CD4-positive, alpha-beta T cell treated with Interleukin-6 for 4 hours (primary cell): ENCODE measurements around the gene HPRT1.
"Not testable (repeated sequence)": the region's sequence is repeated elsewhere in the genome, so short reads cannot be mapped to it uniquely, and the experiment has no call there.

Experiments used
- DNase-seq: peaks from one replicate; pipeline ENCODE4 v3.0.0-alpha.2; 2020; ENCODE audit warnings: mixed read lengths

The HPRT1 gene

GRCh38 chrX:134460005-134460861 is at the start of gene HPRT1:
TSS of gene HPRT1 (plus strand) at chrX:134460165. CDS start at chrX:134460312, 147 bp downstream.
- peak; percentile 84 for DNase-seq

DNA sequence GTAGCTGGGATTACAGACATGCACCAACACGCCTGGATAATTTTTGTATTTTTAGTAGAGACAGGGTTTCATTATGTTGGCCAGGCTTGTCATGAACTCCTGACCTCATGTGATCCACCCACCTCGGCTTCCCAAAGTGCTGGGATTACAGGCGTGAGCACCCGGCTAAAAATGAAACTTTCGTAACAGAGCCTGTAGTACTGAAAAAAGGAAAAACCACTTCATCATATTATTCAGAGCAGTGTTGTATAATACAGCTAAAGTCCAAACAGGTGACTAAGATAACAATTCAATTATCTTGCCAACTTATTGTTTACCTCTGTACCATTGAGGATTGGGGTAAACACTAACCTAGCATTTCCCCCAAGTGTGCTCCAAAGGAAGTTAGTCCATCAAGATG is 43.9 kb upstream of the HPRT1 start:
- no peak for DNase-seq

DNA sequence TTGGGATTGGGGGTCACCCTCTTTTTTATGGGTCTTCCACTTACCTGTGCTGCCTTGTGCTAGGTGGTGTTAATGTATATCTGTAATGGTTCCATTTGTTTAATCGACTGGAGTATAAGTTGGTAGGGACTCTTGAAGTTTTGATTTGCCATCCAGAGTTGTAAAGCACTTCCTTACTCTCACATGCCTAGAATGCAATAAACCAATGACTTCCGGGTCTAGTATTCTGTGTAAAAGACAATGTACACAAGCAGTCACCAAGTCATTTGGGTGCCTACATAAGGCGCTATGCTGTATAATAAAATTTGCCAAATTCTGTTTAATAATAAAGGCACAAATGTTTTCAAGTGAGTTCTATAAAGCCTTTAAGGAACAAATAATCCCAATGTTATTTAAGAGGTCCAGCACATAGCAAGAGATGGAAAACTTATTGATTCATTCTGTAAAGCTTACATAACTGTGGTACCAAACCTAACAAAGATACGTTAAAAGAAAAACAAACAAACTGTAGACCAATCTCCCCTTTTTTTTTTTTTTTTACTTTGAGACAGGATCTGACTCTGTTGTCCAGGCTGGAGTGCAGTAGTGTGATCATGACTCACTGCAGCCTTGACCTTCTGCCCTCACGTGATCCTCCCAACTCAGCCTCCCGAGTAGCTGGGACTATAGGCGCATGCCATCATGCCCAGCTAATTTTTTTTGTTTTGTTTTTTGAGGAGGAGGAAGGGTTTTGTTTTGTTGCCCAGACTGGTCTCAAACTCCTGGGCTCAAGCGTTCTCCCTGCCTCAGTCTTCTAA is 41.5 kb upstream of the HPRT1 start:
- DNase-seq, result no peak

GRCh38 chrX:134419784-134420183 is 40.2 kb upstream of the HPRT1 start:
- no peak for DNase-seq

DNA sequence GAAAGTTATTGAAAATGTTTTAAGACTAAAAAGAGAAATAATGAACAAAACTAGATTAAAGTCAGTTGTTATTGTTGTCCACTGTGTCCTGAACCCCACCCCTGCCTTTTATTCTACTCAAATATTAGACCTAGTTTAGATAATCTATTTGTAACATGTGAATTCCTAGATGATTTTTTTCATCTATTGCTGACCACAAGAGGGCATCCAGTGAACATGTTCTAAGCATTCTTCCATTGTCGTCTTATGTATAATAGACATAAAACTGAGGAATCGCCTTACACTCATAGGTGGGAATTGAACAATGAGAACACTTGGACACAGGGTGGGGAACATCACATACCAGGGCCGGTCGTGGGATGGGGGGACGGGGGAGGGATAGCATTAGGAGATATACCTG is 36.4 kb upstream of the HPRT1 start:
- no peak for DNase-seq

DNA sequence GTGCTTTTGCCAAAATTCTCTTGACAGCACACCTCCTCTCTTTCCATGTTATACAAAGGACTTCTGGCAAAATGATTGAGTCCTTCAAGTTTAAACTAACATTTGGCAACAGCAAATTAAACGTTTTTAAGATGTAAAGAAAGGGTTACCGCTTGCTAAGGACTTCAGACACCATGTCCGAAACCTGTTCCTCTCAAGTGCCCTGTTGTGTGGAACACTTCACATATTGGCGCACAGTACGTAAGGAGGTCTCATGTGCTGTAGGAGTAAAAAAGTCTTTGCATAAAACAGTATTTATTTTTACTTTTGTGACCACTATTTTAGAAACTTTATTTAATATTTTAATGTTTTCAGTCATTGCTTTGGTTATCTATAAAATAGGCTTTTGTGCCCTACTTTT is 33.7 kb upstream of the HPRT1 start:
- DNase-seq, result no peak

DNA sequence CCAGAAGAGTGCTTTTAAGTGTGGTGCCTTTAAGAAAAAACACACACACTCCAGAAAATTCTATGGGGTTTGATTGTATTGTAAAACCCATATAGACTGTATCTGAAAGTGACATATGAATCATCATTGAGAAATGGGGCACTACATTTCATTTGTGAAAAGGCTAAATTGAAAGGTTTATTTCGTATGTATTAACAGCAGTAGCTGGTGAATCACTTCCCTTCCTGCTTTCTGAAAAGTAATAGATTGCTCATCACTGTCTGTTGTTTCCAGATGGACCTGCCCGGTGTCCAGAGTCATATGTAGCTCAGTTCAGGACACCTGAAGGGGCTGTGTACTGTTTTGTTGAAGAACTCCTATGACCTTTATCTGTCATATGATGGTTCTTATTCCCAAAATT is 28.1 kb upstream of the HPRT1 start:
- no peak for DNase-seq

GRCh38 chrX:134435894-134436293 is 24.1 kb upstream of the HPRT1 start:
- DNase-seq, result no peak

GRCh38 chrX:134443020-134443419 is 16.9 kb upstream of the HPRT1 start:
- DNase-seq, result no peak

DNA sequence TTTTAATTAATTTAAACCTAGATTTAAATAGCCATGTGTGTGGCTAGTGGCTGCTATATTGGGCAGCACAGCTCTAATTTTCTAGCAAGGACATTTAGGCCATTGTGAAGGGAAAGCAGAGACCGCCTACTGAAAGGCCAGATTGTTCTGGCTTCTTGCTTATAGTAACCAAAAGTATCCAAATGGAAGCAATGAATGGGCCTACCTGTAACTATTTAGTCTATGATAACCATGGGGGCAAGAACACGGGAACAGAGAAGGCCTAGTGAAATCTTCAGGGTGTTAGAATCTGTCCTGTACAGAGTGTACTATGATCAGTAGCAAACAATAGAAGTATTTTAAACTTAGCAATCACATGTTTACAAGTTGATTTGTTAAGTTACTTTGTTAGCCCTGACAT is 16.5 kb upstream of the HPRT1 start:
- DNase-seq, result no peak

DNA sequence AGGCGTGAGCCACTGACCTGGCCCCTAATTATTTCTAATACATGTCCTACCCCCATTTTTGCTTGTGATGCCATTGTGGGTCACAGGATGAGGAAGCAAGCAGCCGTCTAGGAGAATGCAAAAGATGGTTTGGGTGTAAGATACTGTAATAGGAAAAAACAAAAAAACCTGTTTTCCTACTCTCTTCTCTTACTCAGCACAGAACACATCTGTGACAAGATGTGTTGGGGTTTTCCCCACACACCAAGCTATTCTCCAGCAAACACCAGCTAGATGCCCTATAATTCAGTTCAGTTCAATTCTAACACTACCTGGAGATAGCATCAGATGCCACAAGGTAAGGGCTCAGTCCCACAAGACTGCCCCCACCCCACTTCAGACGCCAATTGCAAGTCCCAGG is 15.3 kb upstream of the HPRT1 start:
- DNase-seq, result no peak

DNA sequence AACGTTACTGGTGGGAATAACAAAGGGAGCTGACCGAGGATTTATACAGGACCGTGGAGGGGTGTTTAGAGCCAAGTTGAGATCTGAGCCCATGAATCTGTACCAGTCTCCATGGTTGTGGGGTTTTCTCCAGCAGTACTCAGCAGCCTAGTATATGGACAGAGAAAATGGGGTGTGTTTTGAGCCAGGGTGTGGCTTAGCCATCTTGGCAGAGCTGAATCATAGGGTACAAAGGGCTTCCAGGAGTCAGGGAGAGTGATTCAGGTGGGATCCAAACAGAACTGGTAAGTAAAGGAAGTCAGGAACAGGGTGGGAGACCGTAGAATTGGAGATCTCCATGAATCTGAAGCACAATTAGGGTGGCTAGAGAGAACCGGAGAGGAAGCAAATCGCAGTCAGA is 7.4 kb upstream of the HPRT1 start:
- no peak for DNase-seq

- no peak for DNase-seq
Observed at GRCh38 chrX:134453631-134454030, 6.3 kb upstream of the HPRT1 start.

GRCh38 chrX:134454506-134454905 is 5.5 kb upstream of the HPRT1 start:
- DNase-seq, result no peak

GRCh38 chrX:134457708-134458107 is 2.3 kb upstream of the HPRT1 start:
- DNase-seq, result no peak

DNA sequence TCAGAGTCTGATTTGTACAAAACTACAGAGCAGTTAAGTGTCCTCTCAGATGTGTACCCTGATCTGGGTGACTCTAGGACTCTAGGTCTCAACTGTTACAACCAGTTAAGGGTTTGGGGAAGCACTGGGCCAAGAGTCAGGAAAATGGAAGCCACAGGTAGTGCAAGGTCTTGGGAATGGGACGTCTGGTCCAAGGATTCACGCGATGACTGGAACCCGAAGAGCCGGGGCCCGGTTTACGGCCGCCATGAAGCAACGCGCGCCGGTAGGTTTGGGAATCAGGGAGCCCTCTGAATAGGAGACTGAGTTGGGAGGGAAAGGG is 321 bp upstream of the HPRT1 start:
- no peak for DNase-seq

- no peak for DNase-seq
Observed at GRCh38 chrX:134460862-134461220, 876 bp downstream of the HPRT1 start.

GRCh38 chrX:134461437-134461836 is 1.5 kb downstream of the HPRT1 start:
- no peak for DNase-seq

- no peak for DNase-seq
Observed at GRCh38 chrX:134462927-134463326, 3.0 kb downstream of the HPRT1 start.

DNA sequence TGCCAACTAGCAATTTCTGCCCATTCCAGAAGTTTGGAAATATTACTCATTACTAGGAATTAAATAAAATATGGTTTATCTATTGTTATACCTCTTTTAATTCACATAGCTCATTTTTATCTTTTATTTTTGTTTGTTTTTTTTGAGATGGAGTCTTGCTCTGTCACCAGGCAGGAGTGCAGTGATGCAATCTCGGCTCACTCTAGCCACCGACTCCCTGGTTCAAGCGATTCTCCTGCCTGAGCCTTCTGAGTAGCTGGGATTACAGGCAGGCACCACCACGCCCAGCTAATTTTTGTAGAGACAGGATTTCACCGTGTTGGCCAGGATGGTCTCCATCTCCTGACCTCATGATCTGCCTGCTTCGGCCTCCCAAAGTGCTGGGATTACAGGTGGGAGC is 4.5 kb downstream of the HPRT1 start:
- DNase-seq, result not testable (repeated sequence)

DNA sequence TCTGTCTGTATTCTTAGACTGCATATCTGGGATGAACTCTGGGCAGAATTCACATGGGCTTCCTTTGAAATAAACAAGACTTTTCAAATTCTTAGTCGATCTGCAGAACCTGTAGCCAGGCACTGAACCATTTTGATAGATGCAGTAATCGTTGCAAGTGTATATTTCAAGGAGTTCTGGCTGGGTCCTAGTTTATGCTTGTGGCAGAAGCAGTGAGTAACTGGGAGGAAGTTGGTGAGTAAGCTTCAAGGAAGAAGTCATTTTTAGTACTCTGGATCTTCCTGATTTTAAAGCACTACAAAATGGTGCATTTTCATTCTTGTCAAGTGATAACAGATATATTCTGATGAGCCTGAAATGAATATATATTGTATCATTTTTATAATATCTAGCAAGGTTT is 9.5 kb downstream of the HPRT1 start:
- DNase-seq, result no peak

DNA sequence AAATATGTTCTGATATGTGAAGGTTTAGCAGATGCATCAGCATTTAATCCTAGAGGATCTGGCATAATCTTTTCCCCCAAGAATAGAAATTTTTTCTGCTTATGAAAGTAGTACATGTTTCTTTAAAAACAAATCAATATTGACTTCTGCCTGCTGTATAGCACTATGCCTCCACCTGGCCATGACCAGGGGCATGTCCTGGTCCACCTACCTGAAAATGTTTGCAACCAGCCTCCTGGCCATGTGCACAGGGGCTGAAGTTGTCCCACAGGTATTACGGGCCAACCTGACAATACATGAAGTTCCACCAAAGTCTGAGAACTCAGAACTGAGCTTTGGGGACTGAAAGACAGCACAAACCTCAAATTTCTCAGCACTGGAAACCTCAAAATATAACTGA is 10.0 kb downstream of the HPRT1 start:
- no peak for DNase-seq

GRCh38 chrX:134472041-134472440 is 12.1 kb downstream of the HPRT1 start:
- no peak for DNase-seq

DNA sequence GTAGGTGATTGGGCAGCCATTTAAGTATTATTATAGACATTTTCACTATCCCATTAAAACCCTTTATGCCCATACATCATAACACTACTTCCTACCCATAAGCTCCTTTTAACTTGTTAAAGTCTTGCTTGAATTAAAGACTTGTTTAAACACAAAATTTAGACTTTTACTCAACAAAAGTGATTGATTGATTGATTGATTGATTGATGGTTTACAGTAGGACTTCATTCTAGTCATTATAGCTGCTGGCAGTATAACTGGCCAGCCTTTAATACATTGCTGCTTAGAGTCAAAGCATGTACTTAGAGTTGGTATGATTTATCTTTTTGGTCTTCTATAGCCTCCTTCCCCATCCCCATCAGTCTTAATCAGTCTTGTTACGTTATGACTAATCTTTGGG is 16.3 kb downstream of the HPRT1 start:
- DNase-seq, result no peak

DNA sequence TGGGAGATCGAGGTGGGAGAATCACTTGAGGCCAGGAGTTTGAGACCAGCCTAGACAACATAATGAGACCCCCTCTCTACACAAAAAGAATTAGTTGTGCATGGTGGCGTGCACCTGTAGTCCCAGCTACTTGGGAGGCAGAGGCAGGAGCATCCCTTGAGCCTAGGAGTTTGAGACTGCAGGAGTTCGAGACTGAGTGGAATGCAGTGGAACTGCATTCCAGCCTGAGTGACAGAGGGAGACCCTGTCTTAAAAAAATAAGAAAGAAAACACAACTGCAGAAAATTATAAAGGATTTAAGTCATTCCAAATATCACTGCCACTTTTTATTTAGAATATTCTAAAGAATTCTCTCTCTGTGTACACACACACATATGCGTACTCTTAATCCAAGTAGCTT is 18.4 kb downstream of the HPRT1 start:
- no peak for DNase-seq
